ENCODE results near the gene KCTD3. TPM values are rescaled to one million over a fixed set of nuclear protein-coding genes. Genes with fewer than 3 reads are reported as not detected.

The KCTD3 gene
- total and polyA plus RNA-seq, 2 donors: 14.7 to 28.9 TPM

DNA sequence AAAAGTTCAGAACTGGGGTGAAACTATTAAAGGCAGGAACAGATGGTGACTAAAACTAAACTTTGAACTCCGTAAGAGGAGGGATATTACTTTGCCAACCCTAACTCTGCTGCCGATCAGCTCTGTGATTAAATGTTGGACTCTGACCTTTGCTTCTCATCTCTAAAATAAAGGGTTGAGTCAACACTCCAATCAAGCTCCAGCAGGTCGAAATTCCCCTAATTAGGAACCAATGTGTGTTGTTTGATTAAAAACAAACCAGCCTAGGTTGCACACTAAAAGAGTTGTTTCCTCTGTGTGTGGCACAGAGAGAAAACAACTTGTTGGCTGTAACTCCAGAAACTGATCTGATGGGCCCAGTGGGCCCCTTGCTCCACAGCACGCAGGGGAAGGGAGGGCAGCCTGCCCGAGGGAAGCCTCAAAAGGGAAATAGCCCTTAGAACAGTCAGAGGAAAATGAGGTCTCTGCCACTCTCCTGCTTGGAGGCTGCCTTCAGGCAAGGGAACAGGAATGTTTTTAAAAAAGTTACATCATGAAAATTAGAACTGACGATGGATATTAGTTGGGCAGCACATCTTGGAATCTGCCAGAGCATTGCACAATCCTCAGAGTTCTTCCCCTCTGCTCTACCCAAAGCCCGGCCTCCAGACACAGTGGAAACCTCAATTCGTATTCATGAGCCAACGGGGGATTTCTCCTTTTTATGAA, 69.3 kb downstream of the KCTD3 start:
- Histone ChIP-seq H3K27me3 (ENCODE audit: control insufficient read depth in 2 of 2, insufficient read depth in 1 of 2, low read length in 1 of 2) (no peaks in the 10 kb centered on the region), H3K4me1 (ENCODE audit: control insufficient read depth in 2 of 2, insufficient read depth in 2 of 2, low read length in 2 of 2) (no peaks in the 10 kb centered on the region), H3K36me3 (ENCODE audit: control insufficient read depth in 2 of 2, insufficient read depth in 2 of 2, low read length in 1 of 2) (no peaks in the 10 kb centered on the region), H3K4me3 (ENCODE audit: low read length in 2 of 2) (no peak overlapping the region), H3K27ac (ENCODE audit: low read depth in 1 of 2, low read length in 1 of 2) (no peak overlapping the region), H3K9me3 (ENCODE audit: control insufficient read depth in 2 of 2, insufficient read depth in 1 of 2, low read length in 1 of 2) (no peaks in the 10 kb centered on the region)
- no peak for DNase-seq (ENCODE audit: low read depth in 6 of 9, low spot score in 9 of 9)
- WGBS: 75% methylated on average over 9 of the region's 9 CpGs

DNA sequence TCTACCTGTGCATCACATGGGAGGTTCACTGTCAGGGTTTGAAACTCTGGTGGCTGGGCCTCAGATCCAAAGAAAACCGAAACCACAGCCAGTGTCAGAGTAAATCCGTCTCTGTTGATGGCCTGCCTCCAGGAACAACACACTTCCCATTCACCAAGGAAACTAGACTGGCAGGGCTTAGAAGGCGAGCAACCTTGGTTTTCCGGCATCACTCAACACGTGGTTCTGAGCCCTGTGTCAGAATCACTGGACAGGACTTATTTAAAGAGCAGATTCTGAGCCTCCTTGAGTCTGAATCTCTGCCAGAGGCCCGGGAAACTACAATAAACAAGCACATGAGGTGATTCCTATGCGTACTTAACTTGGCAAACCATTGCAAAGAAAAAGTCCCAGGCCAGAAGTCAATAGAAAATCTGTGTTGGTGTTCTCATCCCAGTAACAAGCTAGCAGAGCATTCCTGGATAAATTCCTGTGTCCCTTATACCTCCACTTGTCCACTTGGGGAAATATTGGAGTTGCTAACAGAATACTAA, 70.0 kb downstream of the KCTD3 start:
- 89% methylated on average over 7 of the region's 7 CpGs for WGBS
- no peaks in the 10 kb centered on the region for H3K27me3 ChIP-seq (ENCODE audit: control insufficient read depth in 2 of 2, insufficient read depth in 1 of 2, low read length in 1 of 2)
- H3K4me1 ChIP-seq (ENCODE audit: control insufficient read depth in 2 of 2, insufficient read depth in 2 of 2, low read length in 2 of 2): no peaks in the 10 kb centered on the region
- no peaks in the 10 kb centered on the region for H3K9me3 ChIP-seq (ENCODE audit: control insufficient read depth in 2 of 2, insufficient read depth in 1 of 2, low read length in 1 of 2)
- peak in 1 of 9 donors; percentile 3 for DNase-seq (ENCODE audit: low read depth in 6 of 9, low spot score in 9 of 9)
- H3K36me3 ChIP-seq (ENCODE audit: control insufficient read depth in 2 of 2, insufficient read depth in 2 of 2, low read length in 1 of 2): no peaks in the 10 kb centered on the region
- H3K4me3 ChIP-seq (ENCODE audit: low read length in 2 of 2): no peak overlapping the region
- H3K27ac ChIP-seq (ENCODE audit: low read depth in 1 of 2, low read length in 1 of 2): no peak overlapping the region

DNA sequence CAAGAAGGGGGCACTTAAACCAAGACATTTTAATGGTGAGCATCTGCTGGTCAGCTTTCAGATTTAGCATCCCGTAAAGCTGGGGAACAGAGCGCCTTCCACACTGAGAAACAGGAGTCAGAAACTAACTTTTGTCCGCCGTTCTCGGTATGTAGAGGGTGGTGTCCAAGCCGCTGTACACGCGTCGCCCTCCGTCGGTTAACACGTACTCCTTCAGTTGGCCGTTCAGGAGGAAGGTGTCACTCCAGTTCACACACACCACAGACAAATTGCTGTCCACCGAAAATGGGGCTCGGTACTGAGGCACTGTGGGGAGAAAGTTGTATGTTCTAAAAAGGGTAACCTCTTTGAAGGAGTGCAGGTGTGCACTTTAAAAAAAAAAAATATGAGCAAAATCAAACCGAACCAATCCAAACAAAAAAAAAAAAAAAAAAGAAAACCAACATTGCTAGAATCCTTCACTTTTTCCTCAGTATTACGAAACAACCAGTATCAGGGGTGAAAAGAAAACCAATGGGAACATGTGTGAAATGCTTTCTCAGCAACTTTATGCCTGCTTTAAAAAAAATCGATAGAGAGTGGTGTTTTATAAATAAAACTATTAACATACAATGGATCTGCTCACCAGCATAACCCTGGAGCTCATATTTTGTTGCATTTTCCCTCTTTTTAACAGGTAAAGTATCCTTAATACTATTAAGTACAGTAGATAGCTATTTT, 73.5 kb downstream of the KCTD3 start:
- H3K4me3 ChIP-seq (ENCODE audit: low read length in 2 of 2): no peak overlapping the region
- no peaks in the 10 kb centered on the region for H3K4me1 ChIP-seq (ENCODE audit: control insufficient read depth in 2 of 2, insufficient read depth in 2 of 2, low read length in 2 of 2)
- H3K9me3 ChIP-seq (ENCODE audit: control insufficient read depth in 2 of 2, insufficient read depth in 1 of 2, low read length in 1 of 2): no peaks in the 10 kb centered on the region
- no peaks in the 10 kb centered on the region for H3K36me3 ChIP-seq (ENCODE audit: control insufficient read depth in 2 of 2, insufficient read depth in 2 of 2, low read length in 1 of 2)
- H3K27me3 ChIP-seq (ENCODE audit: control insufficient read depth in 2 of 2, insufficient read depth in 1 of 2, low read length in 1 of 2): no peaks in the 10 kb centered on the region
- WGBS: 95% methylated on average over 18 of the region's 18 CpGs
- DNase-seq (ENCODE audit: low read depth in 6 of 9, low spot score in 9 of 9): no peak
- no peak overlapping the region for H3K27ac ChIP-seq (ENCODE audit: low read depth in 1 of 2, low read length in 1 of 2)

DNA sequence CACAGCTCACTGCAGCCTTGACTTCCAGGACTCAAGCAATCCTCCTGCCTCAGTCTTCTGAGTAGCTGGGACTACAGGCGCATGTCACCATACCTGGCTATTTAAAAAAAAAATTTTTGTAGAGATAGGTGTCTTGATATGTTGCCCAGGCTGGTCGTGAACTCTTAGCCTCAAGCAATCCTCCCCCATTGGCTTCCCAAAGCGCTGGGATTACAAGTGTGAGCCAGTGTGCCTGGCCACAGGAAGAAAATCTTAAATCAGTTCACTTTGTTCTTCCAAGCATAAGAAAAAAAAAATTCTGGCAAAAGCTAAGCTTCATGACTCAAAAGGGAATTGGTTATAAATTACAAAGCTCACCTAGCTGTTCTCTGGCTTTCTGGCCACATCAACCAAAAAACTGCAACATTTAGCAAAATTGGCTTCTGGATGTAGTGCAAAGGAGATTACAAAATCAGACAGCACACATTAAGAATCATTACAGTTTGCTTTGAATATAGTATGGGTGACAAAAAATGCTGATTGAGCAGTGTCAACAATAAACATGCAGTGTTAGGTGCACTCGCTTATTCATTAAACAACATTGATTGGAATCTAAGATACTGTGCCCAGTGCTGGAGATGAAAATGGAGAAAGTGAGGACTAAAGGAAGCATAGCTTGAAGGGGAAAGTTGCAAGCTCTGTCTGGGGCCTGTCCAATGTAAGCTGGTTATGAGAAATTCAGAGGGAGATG, 76.7 kb downstream of the KCTD3 start:
- WGBS: 93% methylated on average over 4 of the region's 4 CpGs
- Histone ChIP-seq H3K9me3 (ENCODE audit: control insufficient read depth in 2 of 2, insufficient read depth in 1 of 2, low read length in 1 of 2) (no peaks in the 10 kb centered on the region), H3K4me3 (ENCODE audit: low read length in 2 of 2) (no peak overlapping the region), H3K27me3 (ENCODE audit: control insufficient read depth in 2 of 2, insufficient read depth in 1 of 2, low read length in 1 of 2) (peaks cover 0 to 2% of the 10 kb centered on the region in 2 donors), H3K36me3 (ENCODE audit: control insufficient read depth in 2 of 2, insufficient read depth in 2 of 2, low read length in 1 of 2) (no peaks in the 10 kb centered on the region), H3K27ac (ENCODE audit: low read depth in 1 of 2, low read length in 1 of 2) (no peak overlapping the region), H3K4me1 (ENCODE audit: control insufficient read depth in 2 of 2, insufficient read depth in 2 of 2, low read length in 2 of 2) (no peaks in the 10 kb centered on the region)
- DNase-seq (ENCODE audit: low read depth in 6 of 9, low spot score in 9 of 9): no peak

DNA sequence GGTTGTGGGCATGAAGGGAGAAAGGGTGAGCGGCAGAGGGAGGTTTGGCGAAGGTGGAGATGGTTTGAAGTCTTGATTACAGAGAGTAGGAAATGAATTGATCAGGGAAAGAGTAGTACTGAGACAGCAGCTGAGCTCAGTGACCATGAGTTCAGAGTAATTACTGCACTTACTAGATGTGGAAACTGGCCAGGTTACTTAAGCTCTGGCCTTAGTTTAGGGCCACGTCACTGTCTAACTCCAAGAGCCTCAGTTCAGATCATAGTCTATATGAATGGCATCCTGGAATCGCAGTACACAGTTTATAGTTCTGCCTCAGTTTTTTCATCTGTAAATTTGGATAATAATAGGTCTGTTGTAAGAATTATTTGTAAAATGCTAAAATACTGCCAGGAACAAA, 78.1 kb downstream of the KCTD3 start:
- Histone ChIP-seq H3K27me3 (ENCODE audit: control insufficient read depth in 2 of 2, insufficient read depth in 1 of 2, low read length in 1 of 2) (peaks cover 0 to 2% of the 10 kb centered on the region in 2 donors), H3K9me3 (ENCODE audit: control insufficient read depth in 2 of 2, insufficient read depth in 1 of 2, low read length in 1 of 2) (no peaks in the 10 kb centered on the region), H3K36me3 (ENCODE audit: control insufficient read depth in 2 of 2, insufficient read depth in 2 of 2, low read length in 1 of 2) (no peaks in the 10 kb centered on the region), H3K4me1 (ENCODE audit: control insufficient read depth in 2 of 2, insufficient read depth in 2 of 2, low read length in 2 of 2) (no peaks in the 10 kb centered on the region), H3K4me3 (ENCODE audit: low read length in 2 of 2) (no peak overlapping the region), H3K27ac (ENCODE audit: low read depth in 1 of 2, low read length in 1 of 2) (no peak overlapping the region)
- no peak for DNase-seq (ENCODE audit: low read depth in 6 of 9, low spot score in 9 of 9)
- WGBS: 97% methylated on average over 4 of the region's 4 CpGs

DNA sequence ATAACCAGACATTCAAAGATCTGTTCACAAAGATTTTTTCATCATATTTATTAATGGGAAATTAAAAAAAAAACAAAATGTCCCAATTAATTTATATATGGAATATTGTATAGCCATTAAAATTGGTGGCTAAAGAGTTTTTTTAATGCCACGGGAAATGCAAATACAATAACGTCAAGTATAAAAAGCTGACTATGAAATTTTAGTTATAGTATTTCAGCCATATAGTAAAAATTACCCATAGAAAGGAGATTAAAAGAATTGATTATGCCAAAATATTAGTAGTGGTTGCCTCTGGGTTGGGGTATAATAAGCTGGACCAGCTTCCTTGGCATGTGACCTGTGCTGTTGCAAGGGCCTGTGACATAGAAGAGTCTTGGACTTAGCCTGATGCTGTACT, 78.8 kb downstream of the KCTD3 start:
- H3K4me3 ChIP-seq (ENCODE audit: low read length in 2 of 2): no peak overlapping the region
- no peak for DNase-seq (ENCODE audit: low read depth in 6 of 9, low spot score in 9 of 9)
- 98% methylated on average over 2 of the region's 2 CpGs for WGBS
- H3K27ac ChIP-seq (ENCODE audit: low read depth in 1 of 2, low read length in 1 of 2): no peak overlapping the region
- no peaks in the 10 kb centered on the region for H3K9me3 ChIP-seq (ENCODE audit: control insufficient read depth in 2 of 2, insufficient read depth in 1 of 2, low read length in 1 of 2)
- no peaks in the 10 kb centered on the region for H3K4me1 ChIP-seq (ENCODE audit: control insufficient read depth in 2 of 2, insufficient read depth in 2 of 2, low read length in 2 of 2)
- peaks cover 0 to 2% of the 10 kb centered on the region in 2 donors for H3K27me3 ChIP-seq (ENCODE audit: control insufficient read depth in 2 of 2, insufficient read depth in 1 of 2, low read length in 1 of 2)
- no peaks in the 10 kb centered on the region for H3K36me3 ChIP-seq (ENCODE audit: control insufficient read depth in 2 of 2, insufficient read depth in 2 of 2, low read length in 1 of 2)

DNA sequence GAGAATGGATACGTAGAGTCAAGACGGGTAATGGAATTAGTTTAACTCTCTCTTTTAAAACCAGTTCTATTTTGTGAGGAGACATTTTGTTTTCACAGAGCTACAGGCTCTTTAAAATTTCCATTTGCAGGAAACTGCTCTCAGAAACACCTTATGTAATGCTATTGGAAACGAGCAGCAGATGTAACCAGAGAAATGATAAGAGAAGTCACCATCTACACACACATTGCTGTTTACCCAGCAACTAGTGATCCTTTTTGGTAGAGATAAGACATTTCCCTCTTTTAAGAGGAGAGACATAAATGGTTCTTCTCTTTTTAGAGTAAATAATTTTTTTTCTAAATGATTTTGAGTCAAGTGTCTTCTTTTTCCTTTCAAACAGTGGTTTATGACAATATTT, 80.6 kb downstream of the KCTD3 start:
- Histone ChIP-seq H3K36me3 (ENCODE audit: control insufficient read depth in 2 of 2, insufficient read depth in 2 of 2, low read length in 1 of 2) (no peaks in the 10 kb centered on the region), H3K4me3 (ENCODE audit: low read length in 2 of 2) (no peak overlapping the region), H3K4me1 (ENCODE audit: control insufficient read depth in 2 of 2, insufficient read depth in 2 of 2, low read length in 2 of 2) (no peaks in the 10 kb centered on the region), H3K27ac (ENCODE audit: low read depth in 1 of 2, low read length in 1 of 2) (no peak overlapping the region), H3K27me3 (ENCODE audit: control insufficient read depth in 2 of 2, insufficient read depth in 1 of 2, low read length in 1 of 2) (peaks cover 0 to 2% of the 10 kb centered on the region in 2 donors), H3K9me3 (ENCODE audit: control insufficient read depth in 2 of 2, insufficient read depth in 1 of 2, low read length in 1 of 2) (no peaks in the 10 kb centered on the region)
- no peak for DNase-seq (ENCODE audit: low read depth in 6 of 9, low spot score in 9 of 9)
- WGBS: 85% methylated on average over 3 of the region's 3 CpGs

DNA sequence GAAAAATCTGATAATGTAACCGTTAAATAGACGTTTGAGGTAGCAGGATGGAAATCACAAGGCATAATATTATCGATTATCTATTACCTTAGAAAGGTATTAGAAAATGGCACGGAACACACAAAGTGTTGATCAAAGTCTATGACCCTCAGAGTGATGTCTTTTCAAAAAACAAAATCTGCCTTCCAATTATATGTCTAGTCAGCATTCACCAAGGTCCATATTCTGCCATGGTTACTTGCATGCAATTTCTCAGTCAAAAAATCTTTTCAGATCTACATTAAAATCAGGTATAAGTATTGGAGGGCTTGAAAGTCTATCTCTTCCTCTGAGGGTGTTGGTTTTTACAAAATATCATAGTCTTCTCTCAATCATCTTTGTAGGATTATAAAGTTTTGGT, 81.9 kb downstream of the KCTD3 start:
- no peak overlapping the region for H3K27ac ChIP-seq (ENCODE audit: low read depth in 1 of 2, low read length in 1 of 2)
- DNase-seq (ENCODE audit: low read depth in 6 of 9, low spot score in 9 of 9): no peak
- 95% methylated on average over 4 of the region's 4 CpGs for WGBS

More for the DNA sequence above, 81.9 kb downstream of the KCTD3 start:
- Histone ChIP-seq H3K9me3 (ENCODE audit: control insufficient read depth in 2 of 2, insufficient read depth in 1 of 2, low read length in 1 of 2) (no peaks in the 10 kb centered on the region), H3K27me3 (ENCODE audit: control insufficient read depth in 2 of 2, insufficient read depth in 1 of 2, low read length in 1 of 2) (peaks cover 0 to 2% of the 10 kb centered on the region in 2 donors), H3K4me3 (ENCODE audit: low read length in 2 of 2) (no peak overlapping the region), H3K36me3 (ENCODE audit: control insufficient read depth in 2 of 2, insufficient read depth in 2 of 2, low read length in 1 of 2) (no peaks in the 10 kb centered on the region), H3K4me1 (ENCODE audit: control insufficient read depth in 2 of 2, insufficient read depth in 2 of 2, low read length in 2 of 2) (no peaks in the 10 kb centered on the region)
